Measurements from ENCODE around the gene EGFR. TPM values are rescaled to one million over a fixed set of nuclear protein-coding genes. Genes with fewer than 3 reads are reported as not detected.
A peak's percentile ranks its signal among the peaks of the same experiment; 100 is the strongest.

The EGFR gene
- polyA plus RNA-seq, 1 of the 3 experiments (the other 2 are of a cell fraction) = 37.6 TPM

GRCh38 chr7:55056577-55057480 lies 38.0 kb downstream of the EGFR start:
- Histone ChIP-seq H3K9me2 (no peaks in the 10 kb centered on the region), H3K9ac (no peak overlapping the region), H3K4me1 (ENCODE audit: control insufficient read depth in 1 of 2, insufficient read depth in 2 of 2, low read depth in 1 of 2, low read length in 1 of 2) (peaks cover 13 to 42% of the 10 kb centered on the region in 2 experiments; a peak in 3 of 4 replicates), H3K27ac (ENCODE audit: low read depth in 2 of 2, low read length in 1 of 2) (peak overlapping the region in 1 of 2 experiments; percentile 7; a peak in 1 of 4 replicates), H3K4me2 (no peak overlapping the region), H2AFZ (ENCODE audit: low read depth) (no peak overlapping the region), H3K4me3 (ENCODE audit: low read depth in 2 of 2, low read length in 1 of 2) (no peak overlapping the region), H4K20me1 (ENCODE audit: insufficient read depth) (peaks cover 51% of the 10 kb centered on the region), H3F3A (replicated peaks; ENCODE audit: insufficient read depth) (peaks cover 6% of the 10 kb centered on the region), H3K27me3 (ENCODE audit: insufficient read depth) (no peaks in the 10 kb centered on the region), H3K9me3 (no peaks in the 10 kb centered on the region), H3K79me2 (ENCODE audit: insufficient read depth) (peaks cover 99% of the 10 kb centered on the region), H3K36me3 (replicated peaks in 1 of 2; ENCODE audit: control insufficient read depth in 1 of 2, insufficient read depth in 2 of 2, low read length in 1 of 2) (peaks cover 0 to 21% of the 10 kb centered on the region in 2 experiments)
- no peak for TF ChIP-seq YY1 (IDR thresholded peaks at IDR 0.05; ENCODE audit: low read depth)
- TF ChIP-seq RXRA (IDR thresholded peaks at IDR 0.05; ENCODE audit: borderline replicate concordance, low read depth) = no peak
- TF ChIP-seq NRF1 (IDR thresholded peaks at IDR 0.05; ENCODE audit: low read depth, low read length) = no peak
- TF ChIP-seq RFX5 (IDR thresholded peaks at IDR 0.05; ENCODE audit: low read length) = no peak
- no peak for TF ChIP-seq IRF3 (IDR thresholded peaks at IDR 0.05; ENCODE audit: low read depth, low read length)
- no peak for TF ChIP-seq TAF1 (IDR thresholded peaks at IDR 0.05; ENCODE audit: borderline replicate concordance, low read depth, low read length)
- no peak for TF ChIP-seq GABPA (IDR thresholded peaks at IDR 0.05; ENCODE audit: low read depth)
- no peak for TF ChIP-seq ELF1 (IDR thresholded peaks at IDR 0.05)
- no peak for TF ChIP-seq ZBTB33 (IDR thresholded peaks at IDR 0.05; ENCODE audit: borderline replicate concordance, low read depth)
- ChIA-PET POLR2A (no interaction called here), CTCF (interaction anchor here (1.1 to 2.6 kb wide), 3 partner anchors 9 to 199 kb away, joined by 3 to 18 read pairs (median 4); no protein-coding TSS in a partner anchor)
- WGBS (ENCODE audit: low lambda C conversion rate) = 85% methylated on average over 15 of the region's 15 CpGs
- no peak for DNase-seq

- Histone ChIP-seq H3K4me3 (ENCODE audit: low read depth in 2 of 2, low read length in 1 of 2) (no peak overlapping the region), H3K27ac (ENCODE audit: low read depth in 2 of 2, low read length in 1 of 2) (no peak overlapping the region), H3K9me3 (no peaks in the 10 kb centered on the region), H3K9me2 (no peaks in the 10 kb centered on the region), H2AFZ (ENCODE audit: low read depth) (no peak overlapping the region), H4K20me1 (ENCODE audit: insufficient read depth) (peaks cover 39% of the 10 kb centered on the region), H3K36me3 (replicated peaks in 1 of 2; ENCODE audit: control insufficient read depth in 1 of 2, insufficient read depth in 2 of 2, low read length in 1 of 2) (peaks cover 0 to 24% of the 10 kb centered on the region in 2 experiments), H3K4me2 (no peak overlapping the region), H3K27me3 (ENCODE audit: insufficient read depth) (no peaks in the 10 kb centered on the region), H3K79me2 (ENCODE audit: insufficient read depth) (peaks cover 100% of the 10 kb centered on the region), H3K4me1 (ENCODE audit: control insufficient read depth in 1 of 2, insufficient read depth in 2 of 2, low read depth in 1 of 2, low read length in 1 of 2) (peaks cover 14 to 32% of the 10 kb centered on the region in 2 experiments; a peak in 3 of 4 replicates), H3F3A (replicated peaks; ENCODE audit: insufficient read depth) (peaks cover 9% of the 10 kb centered on the region), H3K9ac (no peak overlapping the region)
- ChIA-PET POLR2A (no interaction called here), CTCF (interaction anchor here (1.8 to 2.6 kb wide), 2 partner anchors 13 to 197 kb away, joined by 5 to 18 read pairs; no protein-coding TSS in a partner anchor)
- 97% methylated on average over 10 of the region's 10 CpGs for WGBS (ENCODE audit: low lambda C conversion rate)
- no peak for DNase-seq
- TF ChIP-seq GATA2 (CRISPR knock-in tag; IDR thresholded peaks at IDR 0.05) (no peak), USF1 (IDR thresholded peaks at IDR 0.05; ENCODE audit: borderline replicate concordance, low read depth) (no peak), CHD2 (IDR thresholded peaks at IDR 0.05; ENCODE audit: low read length, partially characterized antibody) (no peak), REST (IDR thresholded peaks at IDR 0.05; ENCODE audit: low read depth, low read length) (no peak), NFIC (IDR thresholded peaks at IDR 0.05; ENCODE audit: borderline replicate concordance) (no peak), EZH2phosphoT487 (IDR thresholded peaks at IDR 0.05; ENCODE audit: borderline replicate concordance, low read depth) (no peak), MXI1 (IDR thresholded peaks at IDR 0.05; ENCODE audit: low read depth, low read length) (no peak), SMC3 (IDR thresholded peaks at IDR 0.05; ENCODE audit: low read depth, low read length) (no peak), NRF1 (IDR thresholded peaks at IDR 0.05; ENCODE audit: low read depth, low read length) (no peak), RFX5 (IDR thresholded peaks at IDR 0.05; ENCODE audit: low read length) (no peak), FOXJ3 (CRISPR knock-in tag; IDR thresholded peaks at IDR 0.05) (no peak), FOXM1 (IDR thresholded peaks at IDR 0.05; ENCODE audit: low read depth) (no peak), YY1 (IDR thresholded peaks at IDR 0.05; ENCODE audit: low read depth) (no peak)
Observed at GRCh38 chr7:55058314-55058713, 39.5 kb downstream of the EGFR start.

All from SK-N-SH (cell line).